SU-DHL-6 (cell line): ENCODE results near the gene TAF10.

Experiments used
- EZH2phosphoT487 ChIP-seq: fragments of 200-600 bp; sonication (generic), shearing (Covaris generic); conservative IDR thresholded peaks from 2 replicates; pipeline ENCODE4 v1.6.1; 2018; ENCODE audit warnings: mild to moderate bottlenecking, antibody characterized with exemption, low read length, moderate library complexity, mixed read lengths
- TF ChIP-seq, protein P1 (sequence below): fragments of 200-600 bp; sonication (generic); IDR thresholded peaks from one replicate; pipeline ENCODE4 v1.5.1; 2017; ENCODE audit warnings: antibody characterized with exemption, mild to moderate bottlenecking, low read length, moderate library complexity; ENCODE audit not compliant: insufficient read depth, poor library complexity, severe bottlenecking

DNA sequence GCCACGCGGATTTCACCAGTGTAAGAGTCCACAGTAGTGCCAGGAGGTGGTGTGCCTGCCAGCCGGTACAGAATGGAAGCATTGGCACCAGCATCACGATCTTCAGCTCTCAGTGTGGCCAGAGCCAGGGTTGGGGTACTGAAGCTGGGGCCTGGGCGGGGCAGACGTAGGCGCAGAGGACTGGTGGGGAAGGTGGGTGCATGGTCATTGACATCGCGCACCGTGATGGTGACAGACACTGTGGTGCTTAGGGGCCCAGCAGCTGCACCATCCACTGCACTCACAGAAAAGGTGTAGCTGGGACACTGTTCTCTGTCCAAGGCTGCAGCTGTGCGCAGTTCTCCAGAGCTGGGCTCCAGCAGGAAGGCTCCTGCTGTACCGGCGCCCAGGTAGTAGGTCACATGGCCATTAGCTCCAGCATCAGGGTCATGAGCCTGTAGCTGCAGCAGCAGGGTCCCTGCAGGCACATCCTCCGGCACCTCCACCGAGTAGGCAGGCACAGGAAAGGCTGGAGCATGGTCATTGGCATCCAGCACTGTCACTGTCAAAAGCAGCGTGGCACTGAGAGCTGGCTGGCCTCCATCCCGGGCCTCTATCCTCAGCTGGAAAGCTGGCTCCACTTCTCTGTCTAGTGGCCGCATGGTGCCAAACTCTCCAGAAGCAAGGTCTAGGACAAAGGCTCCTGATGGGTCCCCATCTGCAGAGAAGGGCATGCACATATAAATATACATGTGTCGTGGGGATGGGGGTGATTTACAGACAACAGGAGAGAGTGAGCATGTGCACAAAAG lies 15.2 kb upstream of the TAF10 start:
- TF ChIP-seq, protein P1, sequence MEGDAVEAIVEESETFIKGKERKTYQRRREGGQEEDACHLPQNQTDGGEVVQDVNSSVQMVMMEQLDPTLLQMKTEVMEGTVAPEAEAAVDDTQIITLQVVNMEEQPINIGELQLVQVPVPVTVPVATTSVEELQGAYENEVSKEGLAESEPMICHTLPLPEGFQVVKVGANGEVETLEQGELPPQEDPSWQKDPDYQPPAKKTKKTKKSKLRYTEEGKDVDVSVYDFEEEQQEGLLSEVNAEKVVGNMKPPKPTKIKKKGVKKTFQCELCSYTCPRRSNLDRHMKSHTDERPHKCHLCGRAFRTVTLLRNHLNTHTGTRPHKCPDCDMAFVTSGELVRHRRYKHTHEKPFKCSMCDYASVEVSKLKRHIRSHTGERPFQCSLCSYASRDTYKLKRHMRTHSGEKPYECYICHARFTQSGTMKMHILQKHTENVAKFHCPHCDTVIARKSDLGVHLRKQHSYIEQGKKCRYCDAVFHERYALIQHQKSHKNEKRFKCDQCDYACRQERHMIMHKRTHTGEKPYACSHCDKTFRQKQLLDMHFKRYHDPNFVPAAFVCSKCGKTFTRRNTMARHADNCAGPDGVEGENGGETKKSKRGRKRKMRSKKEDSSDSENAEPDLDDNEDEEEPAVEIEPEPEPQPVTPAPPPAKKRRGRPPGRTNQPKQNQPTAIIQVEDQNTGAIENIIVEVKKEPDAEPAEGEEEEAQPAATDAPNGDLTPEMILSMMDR, result no peak
- TF ChIP-seq EZH2phosphoT487, result no peak
